Measurements from ENCODE around the gene ANKRD34A. TPM values are rescaled to one million over a fixed set of nuclear protein-coding genes. Genes with fewer than 3 reads are reported as not detected.

ANKRD34A gene
- polyA plus RNA-seq, 4 donors: 0.31 to 1.1 (median 0.51) TPM

GRCh38 chr1:145997718-145998023, 33.3 kb upstream of the ANKRD34A start:
- peak in 1 of 2 donors; percentile 33 for DNase-seq
- Histone ChIP-seq H3K4me1 (ENCODE audit: control insufficient read depth in 3 of 3, insufficient read depth in 2 of 3, low read depth in 1 of 3, low read length in 2 of 3) (peaks cover 5 to 17% (median 11%) of the 10 kb centered on the region in 3 donors), H3K9me3 (ENCODE audit: control insufficient read depth in 2 of 2, insufficient read depth in 1 of 2, low read depth in 1 of 2, low read length in 1 of 2) (no peaks in the 10 kb centered on the region), H3K27ac (ENCODE audit: low read depth in 1 of 3, low read length in 2 of 3) (peak overlapping the region; percentile 90 to 95 (median 95)), H3K36me3 (ENCODE audit: control insufficient read depth in 3 of 3, insufficient read depth in 2 of 3, low read depth in 1 of 3, low read length in 3 of 3) (peaks cover 13 to 17% (median 17%) of the 10 kb centered on the region in 3 donors), H3K27me3 (ENCODE audit: control insufficient read depth in 3 of 3, insufficient read depth in 3 of 3, low read length in 3 of 3) (no peaks in the 10 kb centered on the region), H3K4me3 (ENCODE audit: low read depth in 1 of 3, low read length in 3 of 3) (peak overlapping the region in 1 of 3 donors; percentile 56)
- no peak for FAIRE-seq
- WGBS, 3 donors: 4 to 15% (median 6%) methylated on average over 3 of the region's 3 CpGs

- no peaks in the 10 kb centered on the region for H3K9me3 ChIP-seq (ENCODE audit: control insufficient read depth in 2 of 2, insufficient read depth in 1 of 2, low read depth in 1 of 2, low read length in 1 of 2)
- no peaks in the 10 kb centered on the region for H3K27me3 ChIP-seq (ENCODE audit: control insufficient read depth in 3 of 3, insufficient read depth in 3 of 3, low read length in 3 of 3)
- peaks cover 8 to 20% (median 13%) of the 10 kb centered on the region in 3 donors for H3K4me1 ChIP-seq (ENCODE audit: control insufficient read depth in 3 of 3, insufficient read depth in 2 of 3, low read depth in 1 of 3, low read length in 2 of 3)
- FAIRE-seq (no peak), DNase-seq (peak in 1 of 2 donors; percentile 78)
- peak overlapping the region; percentile 56 to 100 (median 83) for H3K4me3 ChIP-seq (ENCODE audit: low read depth in 1 of 3, low read length in 3 of 3)
- H3K36me3 ChIP-seq (ENCODE audit: control insufficient read depth in 3 of 3, insufficient read depth in 2 of 3, low read depth in 1 of 3, low read length in 3 of 3): peaks cover 15 to 20% (median 20%) of the 10 kb centered on the region in 3 donors
- 4 to 7% (median 4%) methylated on average over 12 of the region's 12 CpGs for WGBS, 3 donors
- peak overlapping the region; percentile 90 to 95 (median 95) for H3K27ac ChIP-seq (ENCODE audit: low read depth in 1 of 3, low read length in 2 of 3)
Measured at GRCh38 chr1:145997016-145997717, 32.8 kb upstream of the ANKRD34A start.

DNA sequence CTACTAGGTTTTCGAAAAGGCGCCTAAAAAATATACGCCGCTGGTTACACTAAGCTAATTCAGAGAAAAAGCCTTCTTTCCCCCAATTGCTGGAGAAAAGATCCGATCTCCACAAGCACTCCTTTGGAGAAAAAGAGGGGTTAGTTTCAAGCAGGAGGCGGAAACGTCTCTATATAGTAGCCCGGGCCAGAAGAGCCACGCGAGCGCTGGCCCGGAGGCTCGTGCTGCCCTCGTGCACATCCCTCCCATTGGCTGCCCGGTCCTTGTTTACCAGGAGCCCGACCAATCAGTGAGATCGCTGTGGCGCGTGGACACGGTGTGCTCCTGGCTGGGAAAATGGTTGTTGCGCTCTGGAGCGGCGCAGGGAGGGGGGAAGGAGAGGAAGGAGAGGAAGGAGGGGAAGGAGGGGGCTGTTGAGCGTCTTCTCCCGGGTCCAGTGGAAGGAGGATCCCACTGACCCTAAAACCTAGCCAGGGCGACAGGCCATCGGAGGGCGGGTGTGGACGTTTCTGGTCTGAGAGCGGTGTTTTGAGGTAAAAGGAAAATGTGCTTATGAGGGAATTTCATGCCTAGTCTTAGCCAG, 32.1 kb upstream of the ANKRD34A start, which contains the start of gene TXNIP:
TXNIP (minus strand) TSS at position 147 of the 583 bp plus-strand sequence. CDS start 313 bp downstream, outside the sequence.
- no peak for FAIRE-seq
- Histone ChIP-seq H3K9me3 (ENCODE audit: control insufficient read depth in 2 of 2, insufficient read depth in 1 of 2, low read depth in 1 of 2, low read length in 1 of 2) (no peaks in the 10 kb centered on the region), H3K27ac (ENCODE audit: low read depth in 1 of 3, low read length in 2 of 3) (peak within 1 kb of the TSS; percentile 90 to 95 (median 95)), H3K4me1 (ENCODE audit: control insufficient read depth in 3 of 3, insufficient read depth in 2 of 3, low read depth in 1 of 3, low read length in 2 of 3) (peaks cover 8 to 20% (median 17%) of the 10 kb centered on the region in 3 donors), H3K36me3 (ENCODE audit: control insufficient read depth in 3 of 3, insufficient read depth in 2 of 3, low read depth in 1 of 3, low read length in 3 of 3) (peaks cover 15 to 20% (median 20%) of the 10 kb centered on the region in 3 donors), H3K4me3 (ENCODE audit: low read depth in 1 of 3, low read length in 3 of 3) (peak within 1 kb of the TSS; percentile 83 to 100 (median 87)), H3K27me3 (ENCODE audit: control insufficient read depth in 3 of 3, insufficient read depth in 3 of 3, low read length in 3 of 3) (no peaks in the 10 kb centered on the region)
- DNase-seq: peak; percentile 98 to 99
- WGBS, 3 donors: 0% methylated on average over 30 of the region's 30 CpGs

- Histone ChIP-seq H3K27ac (ENCODE audit: low read depth in 1 of 3, low read length in 2 of 3) (peak overlapping the region; percentile 86 to 95 (median 89)), H3K36me3 (ENCODE audit: control insufficient read depth in 3 of 3, insufficient read depth in 2 of 3, low read depth in 1 of 3, low read length in 3 of 3) (peaks cover 15 to 20% (median 20%) of the 10 kb centered on the region in 3 donors), H3K27me3 (ENCODE audit: control insufficient read depth in 3 of 3, insufficient read depth in 3 of 3, low read length in 3 of 3) (no peaks in the 10 kb centered on the region), H3K9me3 (ENCODE audit: control insufficient read depth in 2 of 2, insufficient read depth in 1 of 2, low read depth in 1 of 2, low read length in 1 of 2) (no peaks in the 10 kb centered on the region), H3K4me3 (ENCODE audit: low read depth in 1 of 3, low read length in 3 of 3) (peak overlapping the region; percentile 83 to 100 (median 87)), H3K4me1 (ENCODE audit: control insufficient read depth in 3 of 3, insufficient read depth in 2 of 3, low read depth in 1 of 3, low read length in 2 of 3) (peaks cover 8 to 20% (median 17%) of the 10 kb centered on the region in 3 donors)
- FAIRE-seq (no peak), DNase-seq (peak in 1 of 2 donors; percentile 55)
- WGBS, 3 donors: 0 to 1% (median 0%) methylated on average over 13 of the region's 13 CpGs
Measured at GRCh38 chr1:145995964-145996432, 31.6 kb upstream of the ANKRD34A start.

- peak overlapping the region; percentile 83 to 100 (median 87) for H3K4me3 ChIP-seq (ENCODE audit: low read depth in 1 of 3, low read length in 3 of 3)
- H3K9me3 ChIP-seq (ENCODE audit: control insufficient read depth in 2 of 2, insufficient read depth in 1 of 2, low read depth in 1 of 2, low read length in 1 of 2): no peaks in the 10 kb centered on the region
- H3K27ac ChIP-seq (ENCODE audit: low read depth in 1 of 3, low read length in 2 of 3): peak overlapping the region; percentile 86 to 95 (median 89)
- DNase-seq: no peak
- no peak for FAIRE-seq
- no peaks in the 10 kb centered on the region for H3K27me3 ChIP-seq (ENCODE audit: control insufficient read depth in 3 of 3, insufficient read depth in 3 of 3, low read length in 3 of 3)
- WGBS, 3 donors: 0 to 1% (median 0%) methylated on average over 8 of the region's 8 CpGs
- H3K36me3 ChIP-seq (ENCODE audit: control insufficient read depth in 3 of 3, insufficient read depth in 2 of 3, low read depth in 1 of 3, low read length in 3 of 3): peaks cover 15 to 20% (median 20%) of the 10 kb centered on the region in 3 donors
- peaks cover 8 to 20% (median 17%) of the 10 kb centered on the region in 3 donors for H3K4me1 ChIP-seq (ENCODE audit: control insufficient read depth in 3 of 3, insufficient read depth in 2 of 3, low read depth in 1 of 3, low read length in 2 of 3)
Measured at GRCh38 chr1:145995148-145995881, 30.9 kb upstream of the ANKRD34A start.

- Histone ChIP-seq H3K9me3 (ENCODE audit: control insufficient read depth in 2 of 2, insufficient read depth in 1 of 2, low read depth in 1 of 2, low read length in 1 of 2) (no peaks in the 10 kb centered on the region), H3K36me3 (ENCODE audit: control insufficient read depth in 3 of 3, insufficient read depth in 2 of 3, low read depth in 1 of 3, low read length in 3 of 3) (peaks cover 15 to 20% (median 20%) of the 10 kb centered on the region in 3 donors), H3K27me3 (ENCODE audit: control insufficient read depth in 3 of 3, insufficient read depth in 3 of 3, low read length in 3 of 3) (no peaks in the 10 kb centered on the region), H3K4me3 (ENCODE audit: low read depth in 1 of 3, low read length in 3 of 3) (peak overlapping the region; percentile 83 to 100 (median 87)), H3K4me1 (ENCODE audit: control insufficient read depth in 3 of 3, insufficient read depth in 2 of 3, low read depth in 1 of 3, low read length in 2 of 3) (peaks cover 6 to 16% (median 15%) of the 10 kb centered on the region in 3 donors), H3K27ac (ENCODE audit: low read depth in 1 of 3, low read length in 2 of 3) (peak overlapping the region; percentile 86 to 95 (median 89))
- 2 to 9% (median 7%) methylated on average over 10 of the region's 10 CpGs for WGBS, 3 donors
- FAIRE-seq (no peak), DNase-seq (peak; percentile 59 to 69)
Measured at GRCh38 chr1:145994391-145995120, 30.2 kb upstream of the ANKRD34A start.

DNA sequence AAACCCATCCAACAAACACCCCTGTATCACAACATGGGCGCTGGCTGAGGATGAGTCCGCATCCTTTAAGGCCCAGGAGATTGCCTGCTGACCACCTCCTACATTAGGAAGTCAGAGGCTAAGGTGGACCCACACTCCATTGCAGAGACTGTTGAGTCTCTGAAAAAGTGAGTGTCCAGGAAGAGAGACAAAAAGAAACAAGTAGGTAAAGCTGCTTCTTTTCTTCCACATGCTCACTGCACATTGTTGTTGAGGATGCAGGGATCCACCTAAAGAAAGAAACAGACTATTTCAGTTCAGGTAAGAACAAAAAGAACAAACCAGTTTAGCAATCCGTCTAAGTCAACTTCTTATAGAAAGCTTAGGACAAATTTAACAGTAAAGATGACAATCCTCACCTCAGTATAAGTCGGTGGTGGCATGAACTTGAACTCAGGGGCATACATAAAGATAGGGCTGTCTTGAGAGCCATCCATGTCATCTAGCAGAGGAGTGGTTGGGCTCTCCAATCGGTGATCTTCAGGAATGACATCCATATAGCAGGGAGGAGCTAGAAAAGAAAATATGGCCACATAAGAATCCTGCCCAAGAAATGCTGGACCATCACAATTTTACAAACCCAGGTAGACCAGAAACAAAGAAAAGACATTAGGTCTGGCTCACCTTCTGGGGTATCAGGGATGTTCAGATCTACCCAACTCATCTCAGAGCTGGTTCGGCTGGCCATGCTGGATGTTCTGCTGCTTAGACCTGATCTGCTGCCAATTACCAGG, 29.4 kb upstream of the ANKRD34A start:
- 5 to 21% (median 19%) methylated on average over 6 of the region's 6 CpGs for WGBS, 3 donors
- peak overlapping the region; percentile 83 to 100 (median 87) for H3K4me3 ChIP-seq (ENCODE audit: low read depth in 1 of 3, low read length in 3 of 3)
- H3K9me3 ChIP-seq (ENCODE audit: control insufficient read depth in 2 of 2, insufficient read depth in 1 of 2, low read depth in 1 of 2, low read length in 1 of 2): no peaks in the 10 kb centered on the region
- no peaks in the 10 kb centered on the region for H3K27me3 ChIP-seq (ENCODE audit: control insufficient read depth in 3 of 3, insufficient read depth in 3 of 3, low read length in 3 of 3)
- peak in 1 of 2 donors; percentile 32 for DNase-seq
- peak overlapping the region; percentile 86 to 95 (median 89) for H3K27ac ChIP-seq (ENCODE audit: low read depth in 1 of 3, low read length in 2 of 3)
- no peak for FAIRE-seq
- peaks cover 15 to 20% (median 20%) of the 10 kb centered on the region in 3 donors for H3K36me3 ChIP-seq (ENCODE audit: control insufficient read depth in 3 of 3, insufficient read depth in 2 of 3, low read depth in 1 of 3, low read length in 3 of 3)
- peaks cover 3 to 13% (median 11%) of the 10 kb centered on the region in 3 donors for H3K4me1 ChIP-seq (ENCODE audit: control insufficient read depth in 3 of 3, insufficient read depth in 2 of 3, low read depth in 1 of 3, low read length in 2 of 3)

Measured in small intestine (tissue), 7 donors.